Pons (tissue), 1 donor: ENCODE data around the gene MYT1.
"Not testable (repeated sequence)": the region's sequence is repeated elsewhere in the genome, so short reads cannot be mapped to it uniquely, and the experiment has no call there.

Source experiments
- DNase-seq: peaks from one replicate; pipeline ENCODE4 v3.0.0-alpha.2; 2016; ENCODE audit warnings: low spot score

Gene MYT1

DNA sequence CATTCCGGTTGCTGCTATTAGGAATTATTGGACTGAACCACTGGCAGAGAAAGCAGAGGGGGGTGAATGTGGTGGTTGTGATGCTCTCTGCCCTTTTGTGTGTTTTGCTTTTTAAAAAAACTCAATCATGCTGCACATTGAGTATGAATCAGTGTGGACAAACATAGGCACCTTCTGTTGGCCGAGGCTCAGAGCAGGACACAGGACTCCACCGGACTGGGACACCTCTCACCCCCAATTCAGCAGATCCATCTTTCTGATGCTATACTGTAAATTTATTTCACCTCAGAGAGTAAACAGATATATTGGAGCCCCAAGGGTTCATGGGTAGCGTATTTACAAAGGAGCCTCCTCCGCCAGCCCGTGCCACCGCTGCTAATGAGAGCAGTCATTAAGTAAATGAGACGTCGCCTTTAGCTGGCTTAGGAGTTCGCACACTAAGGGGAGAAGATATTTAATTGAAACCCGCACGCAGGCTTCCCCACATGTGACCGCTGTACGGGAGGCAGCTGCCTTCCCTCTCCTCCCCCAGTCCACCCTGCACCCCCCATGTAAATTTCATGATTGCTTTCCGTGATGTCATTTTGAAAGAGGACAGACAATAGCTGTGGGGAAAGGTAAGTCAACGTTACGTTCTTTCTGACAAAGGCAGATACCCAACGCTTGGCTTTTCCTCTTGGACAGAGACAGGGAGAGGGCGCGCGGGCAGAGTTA lies at the start of gene MYT1:
Gene MYT1 (plus strand): TSS at position 330 of the 714 bp plus-strand sequence. CDS start 34,410 bp downstream, outside the sequence.
- DNase-seq = no peak

GRCh38 chr20:64115171-64115911 lies 48.9 kb upstream of the MYT1 start:
- no peak for DNase-seq

DNA sequence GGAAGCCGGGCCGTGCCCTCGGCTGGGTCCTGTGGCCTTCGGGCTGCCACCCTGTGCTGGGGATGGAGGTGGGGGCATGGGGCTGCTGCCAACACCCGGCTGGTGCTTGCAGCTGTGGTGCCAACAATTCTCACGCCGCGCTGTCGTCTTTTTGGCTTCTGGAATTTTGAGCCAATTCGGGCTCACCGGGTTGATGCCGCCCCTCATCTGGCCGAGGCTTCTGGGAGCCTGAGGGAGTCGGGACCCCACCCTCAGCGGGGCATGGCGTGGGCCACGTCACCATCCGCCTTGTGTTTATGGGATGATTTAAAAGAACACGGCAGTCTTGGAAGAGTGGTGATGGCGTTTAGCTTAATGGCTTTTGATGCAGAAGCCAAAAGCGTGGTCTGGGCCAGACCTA lies 48.2 kb upstream of the MYT1 start:
- DNase-seq = no peak

DNA sequence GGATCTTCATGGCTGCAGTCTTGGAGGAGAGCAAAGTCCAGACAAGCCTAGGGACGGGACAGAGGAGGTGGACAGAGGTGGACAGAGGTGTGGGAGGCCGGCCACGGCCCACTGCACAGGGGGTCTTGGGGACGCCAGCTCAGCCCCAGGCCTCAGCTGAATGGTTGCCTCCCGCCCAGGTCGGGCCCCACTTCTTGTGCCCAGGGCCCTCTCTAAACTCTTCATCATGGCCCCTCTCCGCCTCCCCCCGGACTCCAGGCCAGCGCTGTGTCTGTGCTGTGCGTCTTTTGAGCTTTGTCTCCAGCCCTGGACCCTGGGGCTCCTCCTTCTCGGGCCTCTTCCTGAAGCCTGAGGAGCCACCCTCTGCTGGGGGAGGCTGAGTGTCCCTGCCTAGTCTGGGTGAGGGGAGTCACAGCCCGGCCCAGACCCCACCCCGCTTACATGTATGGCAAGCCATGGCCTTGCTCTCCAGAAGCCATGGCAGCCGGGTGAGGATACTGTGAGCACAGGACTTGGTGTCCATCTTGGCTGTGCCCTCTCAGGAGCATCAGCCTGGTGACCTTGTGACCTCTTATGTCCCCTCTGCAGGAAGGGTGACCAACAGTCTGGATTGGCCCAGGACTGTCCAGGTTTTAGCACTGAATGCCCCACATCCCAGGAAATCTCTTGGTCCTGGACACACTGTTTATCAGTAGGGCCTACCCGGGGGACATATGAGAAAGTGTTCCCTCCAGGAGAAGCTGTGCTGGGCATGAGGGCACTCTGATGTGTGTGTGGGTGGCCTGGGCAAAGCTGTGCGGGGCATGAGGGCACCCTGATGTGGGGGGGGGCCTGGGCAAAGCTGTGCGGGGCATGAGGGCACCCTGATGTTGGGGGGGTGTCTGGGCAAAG lies 47.5 kb upstream of the MYT1 start:
- DNase-seq = no peak

- DNase-seq = not testable (repeated sequence)
These were observed 46.8 kb upstream of the MYT1 start for GRCh38 chr20:64117432-64117777.

DNA sequence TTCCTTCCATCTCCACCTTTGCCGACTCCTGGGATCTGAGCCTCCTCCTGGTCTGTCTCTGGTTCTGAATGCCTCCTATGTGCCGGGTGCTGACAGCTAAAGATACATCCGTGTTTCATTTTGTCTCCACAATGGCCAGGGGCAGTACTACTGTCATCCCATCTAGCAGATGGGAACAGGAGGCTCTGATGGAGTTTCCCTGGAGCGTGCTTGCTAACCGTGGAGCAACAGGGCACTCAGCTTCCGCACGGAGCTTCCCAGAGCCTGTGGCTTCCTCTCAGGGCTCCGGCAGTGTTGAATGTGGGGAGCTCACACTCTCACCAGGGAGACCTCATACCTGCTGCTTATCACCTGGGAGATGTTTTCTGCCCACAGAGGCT lies 45.0 kb upstream of the MYT1 start:
- DNase-seq = no peak

DNA sequence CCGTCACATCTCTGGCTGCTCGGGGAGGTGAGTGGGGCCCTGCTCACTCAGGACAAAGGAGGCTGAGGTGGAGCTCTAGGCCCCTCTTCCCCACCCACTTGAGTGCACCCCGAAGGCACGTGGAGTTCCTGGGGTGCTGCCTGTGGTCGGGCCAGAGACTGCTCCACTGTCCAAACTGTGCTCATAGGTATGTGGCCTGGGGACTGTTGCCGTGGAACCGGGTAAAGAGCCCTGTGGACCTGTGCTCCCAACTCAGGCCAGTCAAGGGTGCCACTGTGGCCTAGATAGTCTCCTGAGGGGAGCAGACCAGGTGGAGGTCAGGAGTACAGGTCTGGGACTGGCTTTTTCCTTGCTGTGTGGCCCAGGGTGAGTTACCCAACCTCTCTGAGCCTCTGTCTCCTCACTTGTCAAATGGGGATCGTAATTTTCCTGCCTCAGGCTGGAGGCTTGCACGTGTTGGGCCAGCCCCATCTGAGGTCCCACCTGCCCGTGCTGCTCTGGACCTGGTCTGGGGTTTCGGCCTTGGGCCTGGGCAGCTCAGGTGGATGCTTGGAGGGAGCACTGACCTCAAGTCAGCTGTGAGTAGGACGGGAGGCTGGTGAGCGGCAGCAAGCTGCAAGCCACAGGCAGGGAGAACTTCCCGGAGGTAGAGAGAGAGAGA lies 44.4 kb upstream of the MYT1 start:
- DNase-seq = no peak

DNA sequence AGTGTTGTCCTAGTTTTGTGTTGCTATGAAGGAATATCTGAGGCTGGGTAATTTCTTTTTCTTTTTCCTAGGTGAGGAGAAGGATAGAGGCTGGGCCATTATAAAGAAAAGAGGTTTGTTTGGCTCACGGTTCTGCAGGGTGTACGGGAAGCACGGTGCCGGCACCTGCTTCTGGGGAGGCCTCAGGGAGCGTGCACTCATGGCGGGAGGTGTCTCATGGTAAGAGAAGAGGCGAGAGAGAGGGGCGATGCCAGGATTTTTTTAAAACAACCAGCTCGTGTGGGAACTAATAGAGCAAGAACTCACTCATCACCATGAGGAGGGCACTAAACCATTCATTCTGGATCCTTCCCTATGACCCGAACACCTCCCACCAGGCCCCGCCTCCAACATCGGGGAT lies 42.7 kb upstream of the MYT1 start:
- no peak for DNase-seq

- DNase-seq = not testable (repeated sequence)
These were observed 41.3 kb upstream of the MYT1 start for GRCh38 chr20:64122927-64123326.

- not testable (repeated sequence) for DNase-seq
These were observed 40.7 kb upstream of the MYT1 start for GRCh38 chr20:64123517-64123916.

- no peak for DNase-seq
These were observed 35.0 kb upstream of the MYT1 start for GRCh38 chr20:64129146-64129782.

DNA sequence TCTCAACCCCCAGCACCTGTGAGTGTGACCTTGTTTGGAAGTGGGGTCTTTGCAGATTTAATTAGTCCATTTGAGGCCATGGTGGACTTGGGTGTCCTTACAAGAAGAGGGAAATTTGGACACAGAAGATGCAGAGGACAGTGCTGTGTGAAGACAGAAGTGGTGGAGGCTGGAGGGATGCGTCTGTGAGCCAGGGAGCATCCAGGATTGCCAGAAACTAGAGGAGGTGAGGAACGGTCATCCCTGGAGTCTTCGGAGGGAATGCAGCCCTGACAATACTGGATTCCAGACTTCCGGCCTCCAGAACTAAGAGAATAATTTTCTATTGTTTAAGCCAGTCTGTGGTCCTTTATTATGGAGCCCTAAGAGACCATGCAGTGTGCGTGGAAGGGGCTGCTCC lies 34.0 kb upstream of the MYT1 start:
- DNase-seq = no peak

GRCh38 chr20:64130876-64131275 lies 33.4 kb upstream of the MYT1 start:
- DNase-seq = no peak

GRCh38 chr20:64131406-64131805 lies 32.8 kb upstream of the MYT1 start:
- DNase-seq = no peak

- DNase-seq = no peak
These were observed 30.3 kb upstream of the MYT1 start for GRCh38 chr20:64133951-64134407.

GRCh38 chr20:64134744-64135143 lies 29.5 kb upstream of the MYT1 start:
- DNase-seq = not testable (repeated sequence)

GRCh38 chr20:64136004-64136710 lies 28.1 kb upstream of the MYT1 start:
- no peak for DNase-seq

DNA sequence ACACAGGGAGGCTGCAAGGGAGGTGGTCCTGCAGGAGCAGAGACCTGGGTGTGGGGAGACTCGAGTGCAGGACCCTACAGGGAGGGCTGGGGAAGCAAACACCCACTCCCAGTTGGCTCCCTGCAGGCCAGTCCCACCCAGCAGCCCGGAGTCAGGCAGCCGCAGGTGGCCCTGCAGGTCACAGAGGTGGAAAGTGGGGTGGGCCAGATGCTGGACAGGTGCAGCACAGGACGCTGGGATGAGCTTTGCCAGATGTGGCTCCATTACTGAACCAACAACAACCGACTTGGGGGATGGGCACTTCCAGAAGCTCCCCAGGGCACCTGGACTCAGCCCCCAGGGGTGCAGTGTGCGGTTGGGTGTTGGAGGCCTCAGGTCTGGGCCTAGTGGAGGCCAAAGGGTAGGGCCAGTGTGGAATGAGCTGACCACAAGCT lies 26.6 kb upstream of the MYT1 start:
- DNase-seq = no peak

DNA sequence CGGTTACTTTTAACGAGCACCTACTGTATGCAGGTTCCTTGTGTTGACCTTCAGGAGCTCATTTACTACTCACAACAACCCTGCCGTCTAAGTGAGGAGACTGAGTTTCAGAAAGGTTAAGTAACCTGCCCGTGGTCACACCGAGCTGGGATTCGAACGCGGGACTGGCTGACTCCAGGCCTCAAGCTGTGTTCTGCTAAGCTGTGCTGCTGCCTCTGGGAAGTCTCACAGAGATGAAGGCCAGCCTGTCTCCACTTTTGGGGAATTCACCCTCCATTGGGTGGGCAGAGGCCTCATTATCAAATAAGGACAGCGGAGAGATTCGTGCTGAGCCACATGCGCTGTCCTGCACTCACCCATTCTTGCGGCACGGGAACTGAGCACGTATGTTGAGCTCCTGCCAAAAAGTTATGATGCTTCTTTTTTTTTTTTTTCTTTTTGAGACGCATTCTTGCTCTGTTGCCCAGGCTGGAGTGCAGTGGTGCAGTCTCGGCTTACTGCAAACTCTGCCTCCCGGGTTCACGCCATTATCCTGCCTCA lies 25.9 kb upstream of the MYT1 start:
- no peak for DNase-seq
